H7 (cell line): ENCODE measurements around the gene PPP1R7. TPM values are rescaled to one million over a fixed set of nuclear protein-coding genes. Genes with fewer than 3 reads are reported as not detected.
"Not testable (repeated sequence)": the region's sequence is repeated elsewhere in the genome, so short reads cannot be mapped to it uniquely, and the experiment has no call there.

ENCODE experiments used
- DNase-seq: peaks from one replicate; pipeline ENCODE4 v3.0.0; 2012
- H3K27me3 ChIP-seq: 2 replicates; pipeline ENCODE4 v1.6.0; 2011; ENCODE audit warnings: mild to moderate bottlenecking, low read length; ENCODE audit not compliant: control insufficient read depth, insufficient read depth
- H3K36me3 ChIP-seq: replicated peaks from 2 replicates; pipeline ENCODE4 v1.5.1; 2011; ENCODE audit warnings: low read length; ENCODE audit not compliant: control insufficient read depth, insufficient read depth
- H3K4me3 ChIP-seq: 2 replicates; pipeline ENCODE4 v1.5.1; 2011; ENCODE audit warnings: low read depth, mild to moderate bottlenecking, control low read depth, low read length, moderate library complexity; ENCODE audit not compliant: insufficient read depth
- total RNA-seq: library from RNA; depleted of rRNA; stranded (reverse); fragments of >200 nt; shearing (Covaris generic); gene quantifications from 2 replicates; pipeline ENCODE4 v1.2.3, GENCODE V29; 2014

PPP1R7 gene
- total RNA-seq, 1 experiment from 2014 or later: 32.1 TPM

DNA sequence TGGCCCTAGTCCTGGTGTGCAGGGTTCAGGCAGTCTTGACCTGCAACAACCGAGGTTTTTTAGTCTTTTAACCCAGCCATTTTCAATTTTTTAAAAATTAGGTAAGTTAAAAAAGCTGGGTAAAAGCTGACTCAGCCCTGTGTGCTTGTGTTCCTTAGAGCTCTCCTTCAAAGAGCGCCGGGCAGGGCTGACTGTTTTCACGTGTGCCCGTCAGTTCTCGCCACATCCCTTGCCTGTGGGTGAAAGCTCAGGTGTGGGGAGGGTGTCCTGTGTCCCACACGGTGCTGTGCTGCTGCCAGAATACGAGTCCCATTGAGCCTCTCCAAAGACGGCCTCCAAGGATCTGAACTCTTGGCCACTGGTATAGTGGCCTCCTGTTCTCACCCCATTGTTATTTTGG is 33.0 kb downstream of the PPP1R7 start:
- no peaks in the 10 kb centered on the region for H3K36me3 ChIP-seq
- DNase-seq: no peak
- H3K4me3 ChIP-seq: no peak overlapping the region
- no peaks in the 10 kb centered on the region for H3K27me3 ChIP-seq

DNA sequence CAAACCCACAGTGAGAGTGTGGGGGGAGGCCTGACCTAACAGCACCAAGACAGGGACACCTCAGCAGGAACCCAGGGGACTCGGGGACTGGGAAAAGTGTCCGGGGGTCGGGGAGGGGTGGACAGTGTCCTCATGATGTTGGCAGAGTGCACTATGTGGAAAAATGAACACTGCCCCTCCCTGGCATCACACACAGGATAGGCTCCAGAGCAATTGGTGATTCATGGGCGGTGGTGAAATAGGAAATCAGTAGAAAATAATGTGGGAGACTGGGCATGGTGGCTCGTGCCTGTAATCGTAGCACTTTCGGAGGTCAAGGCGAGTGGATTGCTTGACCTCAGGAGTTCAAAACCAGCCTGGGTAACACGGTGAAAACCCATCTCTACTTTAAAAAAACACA is 34.6 kb downstream of the PPP1R7 start:
- Histone ChIP-seq H3K4me3 (no peak overlapping the region), H3K27me3 (no peaks in the 10 kb centered on the region), H3K36me3 (no peaks in the 10 kb centered on the region)
- no peak for DNase-seq

DNA sequence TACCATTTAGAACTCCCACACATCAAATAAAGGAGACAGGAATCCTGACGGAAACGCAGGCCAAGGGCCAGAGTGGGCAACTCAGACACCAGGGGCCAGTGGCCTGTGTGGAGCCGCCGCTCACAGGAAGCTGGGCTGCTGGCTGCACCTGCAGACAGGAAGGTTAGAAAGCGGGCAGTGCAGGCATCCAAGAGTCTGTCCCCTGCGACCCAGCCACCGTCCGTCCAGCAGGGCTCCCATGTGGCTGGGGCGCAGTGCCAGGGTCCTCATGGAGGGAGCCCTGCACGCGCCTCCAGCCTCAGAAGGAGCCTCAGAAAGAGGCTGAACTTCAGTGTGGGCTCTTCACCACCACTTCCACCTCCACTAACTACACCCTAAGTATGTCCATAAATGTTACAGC is 35.7 kb downstream of the PPP1R7 start:
- H3K36me3 ChIP-seq: no peaks in the 10 kb centered on the region
- peak; percentile 43 for DNase-seq

GRCh38 chr2:241187101-241187917 is 37.0 kb downstream of the PPP1R7 start:
- DNase-seq: peak; percentile 65
- Histone ChIP-seq H3K4me3 (no peak overlapping the region), H3K36me3 (no peaks in the 10 kb centered on the region), H3K27me3 (no peaks in the 10 kb centered on the region)

More for the DNA sequence above, 35.7 kb downstream of the PPP1R7 start:
- Histone ChIP-seq H3K4me3 (no peak overlapping the region), H3K27me3 (no peaks in the 10 kb centered on the region)

DNA sequence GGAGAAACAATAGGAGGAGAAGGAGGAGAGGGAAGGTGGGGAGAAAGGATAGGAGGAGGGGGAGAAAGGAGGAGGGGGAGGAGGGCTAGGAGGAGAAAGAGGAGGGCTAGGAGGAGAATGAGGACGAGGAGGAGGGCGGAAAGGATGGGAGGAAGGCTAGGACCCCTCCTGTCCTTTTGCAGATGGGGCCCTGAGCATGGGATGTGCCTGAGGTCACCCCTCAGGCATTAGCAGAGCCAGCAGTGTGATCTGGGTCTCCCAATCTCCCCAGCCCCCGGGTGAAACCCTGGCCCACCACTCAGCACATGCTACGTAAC is 37.6 kb downstream of the PPP1R7 start:
- H3K4me3 ChIP-seq: no peak overlapping the region
- peak; percentile 63 for DNase-seq
- no peaks in the 10 kb centered on the region for H3K27me3 ChIP-seq
- H3K36me3 ChIP-seq: no peaks in the 10 kb centered on the region

- H3K36me3 ChIP-seq: no peaks in the 10 kb centered on the region
- H3K27me3 ChIP-seq: no peaks in the 10 kb centered on the region
- no peak within 1 kb of the TSS for H3K4me3 ChIP-seq
- peak; percentile 79 for DNase-seq
These were observed 38.3 kb downstream of the PPP1R7 start, which contains the start of gene ANO7 for GRCh38 chr2:241188361-241189092. Gene ANO7 (plus strand): TSS chr2:241188677. CDS start chr2:241190064, 1,387 bp downstream.

- Histone ChIP-seq H3K4me3 (no peak overlapping the region), H3K27me3 (no peaks in the 10 kb centered on the region), H3K36me3 (no peaks in the 10 kb centered on the region)
- DNase-seq: peak; percentile 65
These were observed 39.0 kb downstream of the PPP1R7 start for GRCh38 chr2:241189093-241189855.

DNA sequence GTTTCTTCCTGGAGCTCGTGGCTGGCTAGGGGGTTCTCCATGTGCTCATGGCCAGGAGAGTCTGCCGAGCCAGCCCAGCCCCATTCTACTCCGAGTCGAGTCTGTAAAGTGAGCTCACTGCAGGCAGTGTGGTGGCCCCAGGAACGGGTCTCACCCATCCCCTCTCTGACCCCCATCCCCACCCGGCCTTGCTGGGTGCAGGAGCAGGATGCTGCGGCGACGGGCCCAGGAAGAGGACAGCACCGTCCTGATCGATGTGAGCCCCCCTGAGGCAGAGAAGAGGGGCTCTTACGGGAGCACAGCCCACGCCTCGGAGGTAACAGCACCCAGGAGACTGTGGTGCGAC is 39.6 kb downstream of the PPP1R7 start:
- peak; percentile 65 for DNase-seq
- H3K27me3 ChIP-seq: no peaks in the 10 kb centered on the region
- no peak overlapping the region for H3K4me3 ChIP-seq
- no peaks in the 10 kb centered on the region for H3K36me3 ChIP-seq

DNA sequence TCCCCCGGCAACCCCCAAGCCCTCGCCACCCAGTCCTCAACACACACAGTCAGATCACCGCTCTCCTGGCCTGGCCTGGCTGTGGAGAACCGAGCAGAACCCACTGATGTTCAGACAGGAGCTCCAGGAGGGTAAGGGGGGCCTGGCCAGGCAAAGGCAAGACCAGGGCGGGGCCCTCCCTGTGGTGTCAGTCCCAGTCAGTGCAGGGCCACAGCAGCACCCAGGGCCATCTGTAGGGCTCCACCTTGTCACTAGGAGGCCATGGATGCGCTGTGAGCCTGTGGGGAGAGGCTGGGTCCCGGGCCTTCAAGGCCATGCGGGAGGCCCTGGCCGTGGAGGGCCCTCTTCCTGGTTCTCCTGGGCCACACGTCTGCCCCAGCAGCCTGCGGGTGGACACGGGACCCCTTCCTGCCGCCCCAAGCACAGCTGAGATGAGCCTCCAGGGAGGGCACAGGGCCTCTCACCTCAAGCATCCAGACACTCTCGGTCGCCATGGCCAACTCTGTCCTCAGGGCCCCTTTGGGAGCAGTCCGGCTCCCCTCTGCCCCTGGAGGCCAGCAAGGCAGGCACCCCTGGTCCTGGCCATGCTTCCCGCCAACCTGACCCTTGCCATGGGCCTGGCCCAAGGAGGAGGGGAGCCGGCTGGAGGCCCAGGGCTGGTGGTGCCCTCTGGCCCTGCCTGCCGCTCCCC is 40.2 kb downstream of the PPP1R7 start:
- peak; percentile 64 for DNase-seq

DNA sequence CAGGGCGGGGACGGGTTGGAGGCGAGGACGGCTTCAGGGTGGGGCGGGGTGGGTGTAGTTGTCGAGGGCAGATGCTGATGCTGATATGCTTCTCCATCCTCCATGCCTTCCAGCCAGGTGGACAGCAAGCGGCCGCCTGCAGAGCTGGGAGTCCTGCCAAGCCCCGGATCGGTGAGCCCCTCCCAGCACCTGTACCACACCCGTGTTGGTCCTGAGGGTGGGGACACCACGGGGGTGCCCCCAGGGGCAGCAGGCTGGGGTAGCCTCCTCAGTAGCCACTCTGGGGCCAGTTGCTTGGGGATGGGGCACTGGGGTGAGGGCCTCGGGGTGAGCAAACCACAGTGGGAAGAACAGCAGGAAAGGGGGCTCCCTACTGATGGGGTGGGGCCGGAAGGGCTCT is 40.8 kb downstream of the PPP1R7 start:
- Histone ChIP-seq H3K27me3 (no peaks in the 10 kb centered on the region), H3K4me3 (no peak overlapping the region), H3K36me3 (no peaks in the 10 kb centered on the region)
- peak; percentile 55 for DNase-seq

More for the DNA sequence above, 40.2 kb downstream of the PPP1R7 start:
- Histone ChIP-seq H3K27me3 (no peaks in the 10 kb centered on the region), H3K36me3 (no peaks in the 10 kb centered on the region), H3K4me3 (no peak overlapping the region)

GRCh38 chr2:241193271-241193670 is 43.0 kb downstream of the PPP1R7 start:
- H3K27me3 ChIP-seq: no peaks in the 10 kb centered on the region
- H3K36me3 ChIP-seq: no peaks in the 10 kb centered on the region
- no peak overlapping the region for H3K4me3 ChIP-seq
- DNase-seq: no peak

DNA sequence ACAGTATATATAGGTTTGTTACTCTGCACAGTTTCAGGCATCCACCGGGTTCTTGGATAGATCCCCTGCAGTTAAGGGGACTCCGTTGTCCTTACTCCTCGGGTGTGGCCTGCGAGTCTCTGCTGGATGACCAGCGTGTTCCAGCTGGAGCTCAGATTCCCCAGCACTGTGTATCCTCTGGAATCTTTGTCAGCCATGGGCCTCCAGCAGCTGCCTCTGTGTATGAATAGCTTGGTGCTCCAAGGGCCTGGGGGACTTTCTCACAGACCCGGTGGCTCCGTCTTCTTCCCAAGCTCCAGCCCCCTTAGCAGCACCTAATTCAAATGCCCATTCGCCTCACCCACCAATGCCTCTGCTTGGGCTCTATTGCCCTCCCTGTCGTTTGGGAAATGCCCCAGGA is 44.5 kb downstream of the PPP1R7 start:
- H3K27me3 ChIP-seq: no peaks in the 10 kb centered on the region
- no peak overlapping the region for H3K4me3 ChIP-seq
- no peaks in the 10 kb centered on the region for H3K36me3 ChIP-seq
- DNase-seq: peak; percentile 42

DNA sequence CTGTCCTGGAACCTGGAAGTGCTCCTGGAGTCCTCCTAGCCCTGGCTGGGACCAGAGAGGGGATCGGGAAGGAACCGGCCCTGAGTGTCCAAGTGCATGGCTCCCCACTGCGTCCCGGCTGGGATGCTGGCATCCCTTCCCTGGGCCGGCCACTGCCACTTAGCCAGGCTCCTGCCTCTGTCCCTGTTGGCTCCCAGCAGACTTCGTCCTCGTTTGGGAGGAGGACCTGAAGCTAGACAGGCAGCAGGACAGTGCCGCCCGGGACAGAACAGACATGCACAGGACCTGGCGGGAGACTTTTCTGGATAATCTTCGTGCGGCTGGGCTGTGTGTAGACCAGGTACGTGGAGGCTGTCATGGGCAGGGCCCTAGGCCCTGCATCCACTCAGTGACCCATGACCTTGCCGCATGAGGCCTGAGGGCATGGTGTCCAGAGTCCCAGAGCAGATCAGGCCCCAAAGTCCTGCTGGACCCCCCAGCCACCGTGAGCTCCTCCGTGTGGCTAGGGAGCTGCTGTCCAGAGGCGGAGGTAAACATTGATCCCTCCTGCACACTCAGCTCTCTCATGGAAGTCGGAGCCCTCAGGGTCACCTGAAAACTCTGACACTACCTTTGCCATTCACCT is 45.4 kb downstream of the PPP1R7 start:
- peak; percentile 54 for DNase-seq
- Histone ChIP-seq H3K36me3 (no peaks in the 10 kb centered on the region), H3K27me3 (no peaks in the 10 kb centered on the region), H3K4me3 (no peak overlapping the region)

- not testable (repeated sequence) for H3K4me3 ChIP-seq, DNase-seq, H3K27me3 ChIP-seq, H3K36me3 ChIP-seq
These were observed 47.0 kb downstream of the PPP1R7 start for GRCh38 chr2:241197246-241197645.
